GM19043 (cell line): ENCODE measurements around the gene MET.
"Not testable (repeated sequence)": the region's sequence is repeated elsewhere in the genome, so short reads cannot be mapped to it uniquely, and the experiment has no call there.

Experiments used
- ATAC-seq: cut with Tn5 transposase; IDR thresholded peaks from one replicate; pipeline ENCODE4 v1.9.1; 2021; ENCODE audit warnings: low read depth; ENCODE audit not compliant: unreplicated experiment

MET gene

GRCh38 chr7:116697152-116697551 lies 25.2 kb downstream of the MET start:
- ATAC-seq: no peak

- ATAC-seq: no peak
These were observed 25.8 kb downstream of the MET start for GRCh38 chr7:116697761-116698160.

- ATAC-seq: no peak
These were observed 26.4 kb downstream of the MET start for GRCh38 chr7:116698396-116698795.

- ATAC-seq: no peak
These were observed 27.1 kb downstream of the MET start for GRCh38 chr7:116698930-116699721.

GRCh38 chr7:116699722-116700120 lies 27.7 kb downstream of the MET start:
- no peak for ATAC-seq

GRCh38 chr7:116702046-116702785 lies 30.2 kb downstream of the MET start:
- ATAC-seq: no peak

GRCh38 chr7:116704650-116705228 lies 32.7 kb downstream of the MET start:
- ATAC-seq: no peak

- ATAC-seq: no peak
These were observed 33.4 kb downstream of the MET start for GRCh38 chr7:116705419-116705818.

GRCh38 chr7:116706668-116707126 lies 34.7 kb downstream of the MET start:
- no peak for ATAC-seq

- no peak for ATAC-seq
These were observed 35.3 kb downstream of the MET start for GRCh38 chr7:116707289-116707688.

GRCh38 chr7:116708248-116708647 lies 36.3 kb downstream of the MET start:
- ATAC-seq: no peak

GRCh38 chr7:116708861-116709260 lies 36.9 kb downstream of the MET start:
- no peak for ATAC-seq

- ATAC-seq: no peak
These were observed 37.3 kb downstream of the MET start for GRCh38 chr7:116709336-116709735.

- ATAC-seq: no peak
These were observed 38.9 kb downstream of the MET start for GRCh38 chr7:116710764-116711452.

- no peak for ATAC-seq
These were observed 39.8 kb downstream of the MET start for GRCh38 chr7:116711790-116712189.

- no peak for ATAC-seq
These were observed 41.5 kb downstream of the MET start for GRCh38 chr7:116713500-116713899.

- ATAC-seq: no peak
These were observed 41.9 kb downstream of the MET start for GRCh38 chr7:116713918-116714317.

GRCh38 chr7:116715077-116715476 lies 43.1 kb downstream of the MET start:
- no peak for ATAC-seq

- no peak for ATAC-seq
These were observed 45.1 kb downstream of the MET start for GRCh38 chr7:116717137-116717536.

- ATAC-seq: not testable (repeated sequence)
These were observed 52.0 kb downstream of the MET start for GRCh38 chr7:116723959-116724529.
